GM18867 (cell line): ENCODE data around the gene SERHL2.
"Not testable (repeated sequence)": the region's sequence is repeated elsewhere in the genome, so short reads cannot be mapped to it uniquely, and the experiment has no call there.

Experiments used
- ATAC-seq: cut with Tn5 transposase; IDR thresholded peaks from one replicate; pipeline ENCODE4 v1.9.1; 2021; ENCODE audit warnings: mild to moderate bottlenecking, moderate library complexity; ENCODE audit not compliant: unreplicated experiment

Gene SERHL2

DNA sequence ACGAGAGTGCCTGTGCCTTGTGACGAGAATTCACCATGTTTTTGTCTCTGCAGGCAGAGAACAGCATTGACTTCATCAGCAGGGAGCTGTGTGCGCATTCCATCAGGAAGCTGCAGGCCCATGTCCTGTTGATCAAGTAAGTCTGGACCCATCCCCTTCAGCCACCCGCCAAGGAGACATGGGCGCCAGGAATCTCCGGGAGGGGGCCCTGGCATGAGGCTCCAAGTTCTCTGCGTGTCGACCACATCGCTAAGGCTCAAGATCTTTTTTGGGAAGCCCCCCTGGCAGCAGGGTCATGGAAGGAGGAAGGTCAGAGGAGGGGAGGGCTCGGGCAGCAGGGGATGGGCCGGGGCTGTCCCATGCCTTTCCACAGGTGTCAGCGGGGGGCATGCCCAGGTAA is 17.3 kb downstream of the SERHL2 start:
- ATAC-seq = not testable (repeated sequence)

GRCh38 chr22:42574046-42574445 is 20.3 kb downstream of the SERHL2 start:
- not testable (repeated sequence) for ATAC-seq

DNA sequence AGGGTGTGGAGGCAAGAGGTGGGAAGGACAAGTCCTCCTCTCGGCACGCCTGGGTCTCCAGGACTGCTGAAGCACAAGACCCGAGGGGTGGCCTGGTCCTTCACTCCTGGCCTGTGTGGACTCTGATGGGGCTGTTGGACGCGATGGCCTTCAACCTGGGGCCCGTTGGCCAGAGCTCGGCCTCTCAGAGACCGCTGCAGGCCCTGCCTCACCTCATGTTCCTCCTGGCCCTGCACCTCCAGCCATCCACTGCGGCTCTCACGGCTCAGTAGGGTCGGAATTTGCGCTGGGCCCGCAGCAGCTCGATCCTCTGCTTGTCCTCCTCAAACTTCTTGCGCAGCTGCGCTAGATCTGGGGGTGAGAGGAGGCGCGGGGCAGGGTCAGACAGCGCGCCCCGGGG is 20.7 kb downstream of the SERHL2 start:
- not testable (repeated sequence) for ATAC-seq

GRCh38 chr22:42575996-42576574 is 22.3 kb downstream of the SERHL2 start:
- not testable (repeated sequence) for ATAC-seq

GRCh38 chr22:42577141-42577540 is 23.4 kb downstream of the SERHL2 start:
- ATAC-seq = not testable (repeated sequence)

- ATAC-seq = no peak
These were observed 24.0 kb downstream of the SERHL2 start for GRCh38 chr22:42577623-42578240.

DNA sequence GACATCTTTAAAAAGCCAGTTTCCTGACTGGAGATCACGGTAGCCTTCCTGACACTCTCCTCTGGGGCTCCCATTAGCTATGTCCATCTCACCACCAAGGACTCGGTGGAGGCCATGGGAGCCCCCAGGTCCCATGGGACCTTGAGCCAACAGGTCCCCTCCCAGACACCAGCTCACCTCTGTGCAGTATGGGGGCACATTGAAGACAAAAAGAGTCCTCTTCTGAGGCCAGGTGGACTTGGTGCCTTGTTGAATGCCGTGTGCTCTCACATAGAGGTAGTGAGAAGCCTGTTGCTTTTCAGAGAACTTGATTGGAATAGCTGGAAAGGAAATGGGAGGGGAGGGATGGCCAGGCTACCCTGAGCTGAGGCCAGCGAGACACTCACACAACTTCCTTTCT is 26.3 kb downstream of the SERHL2 start:
- ATAC-seq = not testable (repeated sequence)

DNA sequence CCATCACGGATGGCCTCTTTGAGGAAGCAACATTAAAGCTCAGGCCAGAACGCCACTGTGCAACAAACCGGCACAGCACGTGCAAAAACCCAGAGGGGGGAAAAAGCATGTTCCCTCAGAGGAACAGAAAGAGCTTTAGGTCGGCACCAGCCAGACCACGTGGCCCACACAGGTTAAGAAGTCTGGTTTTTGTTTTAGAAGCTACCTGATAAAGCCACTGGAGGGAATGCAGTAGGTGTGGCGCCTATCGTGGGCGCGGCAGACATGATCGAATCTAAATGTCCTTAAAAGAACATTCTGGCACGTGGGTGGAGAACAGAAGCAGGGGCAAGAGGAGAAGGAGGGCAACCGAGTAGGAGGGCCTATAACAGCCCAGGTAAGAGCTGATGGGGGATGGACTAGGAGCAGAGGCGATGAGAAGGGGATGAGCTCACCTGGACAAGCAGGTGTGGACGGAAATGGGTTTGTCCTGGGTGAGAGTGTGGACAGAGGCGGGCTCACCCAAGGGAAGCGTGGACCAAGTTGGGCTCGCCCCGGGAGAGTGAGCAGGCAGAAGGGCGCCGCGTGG is 27.5 kb downstream of the SERHL2 start:
- ATAC-seq = peak; percentile 6

- ATAC-seq = peak; percentile 66
These were observed 28.3 kb downstream of the SERHL2 start for GRCh38 chr22:42581762-42582716.

DNA sequence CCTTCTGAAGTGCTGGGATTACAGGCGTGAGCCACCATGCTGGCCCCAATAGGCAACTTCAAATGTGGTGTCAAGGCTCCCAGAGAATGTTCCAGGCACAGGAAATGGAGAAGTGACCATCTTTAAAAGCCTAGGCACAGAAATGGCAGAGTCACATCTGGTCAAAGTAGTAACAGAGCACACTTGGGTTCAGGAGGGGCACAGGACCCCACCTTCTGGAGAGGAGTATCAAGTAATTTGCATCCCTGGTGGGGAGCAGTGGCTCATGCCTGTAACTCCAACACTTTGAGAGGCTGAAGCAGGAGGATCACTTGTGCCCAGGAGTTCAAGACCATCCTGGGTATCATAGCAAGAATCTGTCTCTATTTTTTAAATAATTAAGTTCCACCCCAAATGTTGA is 29.2 kb downstream of the SERHL2 start:
- no peak for ATAC-seq

DNA sequence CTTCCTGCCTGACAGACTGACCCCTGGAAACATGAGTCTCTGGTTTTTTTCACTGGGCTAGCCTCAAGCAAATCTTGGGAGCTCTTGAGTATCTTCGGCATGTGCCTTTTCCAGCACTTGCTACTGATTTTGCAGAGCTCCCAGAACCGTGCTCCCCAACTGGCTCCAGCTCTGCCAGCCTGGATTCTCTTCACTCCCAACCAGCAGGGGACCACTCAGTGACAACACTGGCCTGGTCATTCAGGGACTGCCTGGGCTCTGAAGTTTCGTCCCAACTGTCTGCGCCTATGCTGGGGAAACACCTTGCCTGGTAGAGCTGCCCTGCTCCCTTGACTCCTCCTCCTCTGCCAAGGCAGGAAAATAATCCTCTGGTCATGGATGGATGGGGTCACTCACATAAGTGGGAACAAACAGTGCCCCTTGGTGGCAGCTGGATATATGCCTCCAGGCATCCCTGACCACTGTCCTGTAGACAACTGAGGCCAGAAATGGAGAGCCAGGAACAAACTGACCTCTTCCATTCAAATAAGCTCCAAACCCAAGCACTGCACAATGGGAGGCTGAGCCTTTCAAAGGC is 30.7 kb downstream of the SERHL2 start:
- ATAC-seq = no peak

DNA sequence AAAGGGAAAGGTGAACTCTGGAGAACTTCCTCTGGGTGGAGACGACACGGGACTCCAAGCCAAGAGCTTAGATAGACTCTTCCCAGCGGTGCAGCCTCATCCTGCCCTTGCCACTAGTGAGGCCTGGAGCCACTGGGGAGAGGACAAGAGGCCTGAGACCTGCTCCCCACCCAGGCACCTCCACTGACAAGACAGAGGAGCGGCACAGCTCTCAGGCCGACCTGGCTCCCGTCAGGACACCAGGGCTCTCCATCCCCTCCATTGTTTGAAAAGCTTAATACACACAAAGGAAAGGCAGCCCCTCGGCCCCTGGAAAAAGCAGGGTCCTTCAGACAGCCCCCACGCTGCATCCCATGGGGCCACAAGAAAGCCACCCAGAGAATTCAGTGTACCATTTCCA is 31.3 kb downstream of the SERHL2 start:
- no peak for ATAC-seq

DNA sequence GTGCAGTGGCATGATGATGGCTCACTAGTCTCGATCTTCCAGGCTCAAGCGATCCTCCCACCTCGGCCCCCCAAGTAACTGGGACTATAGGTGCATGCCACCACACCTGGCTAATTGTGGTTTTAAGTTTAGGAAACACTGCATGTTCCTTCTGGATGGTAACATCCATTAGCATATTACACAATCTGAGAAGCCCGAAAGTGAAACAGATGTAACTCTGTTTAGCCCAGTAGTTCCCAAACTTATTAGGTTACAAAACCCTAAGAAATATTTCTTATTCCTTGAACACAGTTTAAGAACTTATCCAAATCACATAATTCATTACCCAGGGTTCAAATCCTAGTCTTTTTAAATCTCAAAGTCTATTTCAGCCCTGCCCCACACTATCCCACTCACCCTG is 32.6 kb downstream of the SERHL2 start:
- ATAC-seq = no peak

DNA sequence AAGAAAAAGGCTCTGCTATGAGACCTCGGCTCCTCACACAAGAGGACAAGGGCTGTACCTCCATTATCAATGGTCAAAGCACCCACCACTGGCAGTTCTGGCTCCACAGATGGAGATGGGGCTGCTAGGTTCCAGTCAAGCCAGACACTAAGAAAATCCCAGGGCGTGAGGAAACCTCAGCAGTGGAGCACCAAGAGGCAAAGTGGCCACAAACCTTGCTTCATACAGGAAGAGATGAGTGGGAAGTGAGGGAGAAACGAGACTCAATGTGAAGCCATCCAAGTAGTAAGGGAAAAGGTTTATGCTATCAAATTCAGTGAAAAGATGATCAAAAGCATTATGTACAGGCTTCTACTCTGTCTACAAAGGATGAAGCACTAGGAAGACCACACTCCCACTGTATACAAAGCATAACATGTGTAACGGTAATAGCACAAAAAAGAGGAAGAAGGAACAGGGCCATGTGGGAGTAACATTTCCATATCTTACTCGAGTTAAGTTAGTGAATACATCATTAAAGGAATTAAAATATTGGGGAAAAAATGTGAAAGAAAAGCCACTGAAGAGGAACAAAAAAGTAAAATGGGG is 33.9 kb downstream of the SERHL2 start:
- ATAC-seq = no peak

- no peak for ATAC-seq
These were observed 38.2 kb downstream of the SERHL2 start for GRCh38 chr22:42591987-42592386.

GRCh38 chr22:42595434-42595833 is 41.7 kb downstream of the SERHL2 start:
- ATAC-seq = no peak

- ATAC-seq = no peak
These were observed 42.6 kb downstream of the SERHL2 start for GRCh38 chr22:42596336-42596735.

- ATAC-seq = no peak
These were observed 43.2 kb downstream of the SERHL2 start for GRCh38 chr22:42596863-42597530.

- ATAC-seq = no peak
These were observed 48.2 kb downstream of the SERHL2 start for GRCh38 chr22:42601879-42602465.

GRCh38 chr22:42602470-42602869 is 48.7 kb downstream of the SERHL2 start:
- no peak for ATAC-seq
